Measurements from ENCODE around the gene TTYH2.
"Not testable (repeated sequence)": the region's sequence is repeated elsewhere in the genome, so short reads cannot be mapped to it uniquely, and the experiment has no call there.

DNA sequence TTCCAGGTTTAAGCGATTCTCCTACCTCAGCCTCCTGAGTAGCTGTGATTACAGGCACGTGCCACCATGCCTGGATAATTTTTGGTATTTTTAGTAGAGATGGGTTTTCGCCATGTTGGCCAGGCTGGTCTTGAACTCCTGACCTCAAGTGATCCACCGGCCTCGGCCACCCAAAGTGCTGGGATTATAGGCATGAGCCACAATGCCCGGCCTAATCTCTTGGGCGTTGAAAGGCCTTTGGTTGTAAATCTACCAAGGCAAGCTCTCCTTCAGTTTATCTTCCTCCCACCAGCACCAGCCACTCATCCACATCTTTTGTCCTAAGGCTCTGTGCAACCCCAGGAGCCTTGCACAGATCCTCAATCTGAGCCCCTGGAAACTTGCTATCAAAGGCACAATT is 66.2 kb downstream of the TTYH2 start:
- TF ChIP-seq, protein P1, sequence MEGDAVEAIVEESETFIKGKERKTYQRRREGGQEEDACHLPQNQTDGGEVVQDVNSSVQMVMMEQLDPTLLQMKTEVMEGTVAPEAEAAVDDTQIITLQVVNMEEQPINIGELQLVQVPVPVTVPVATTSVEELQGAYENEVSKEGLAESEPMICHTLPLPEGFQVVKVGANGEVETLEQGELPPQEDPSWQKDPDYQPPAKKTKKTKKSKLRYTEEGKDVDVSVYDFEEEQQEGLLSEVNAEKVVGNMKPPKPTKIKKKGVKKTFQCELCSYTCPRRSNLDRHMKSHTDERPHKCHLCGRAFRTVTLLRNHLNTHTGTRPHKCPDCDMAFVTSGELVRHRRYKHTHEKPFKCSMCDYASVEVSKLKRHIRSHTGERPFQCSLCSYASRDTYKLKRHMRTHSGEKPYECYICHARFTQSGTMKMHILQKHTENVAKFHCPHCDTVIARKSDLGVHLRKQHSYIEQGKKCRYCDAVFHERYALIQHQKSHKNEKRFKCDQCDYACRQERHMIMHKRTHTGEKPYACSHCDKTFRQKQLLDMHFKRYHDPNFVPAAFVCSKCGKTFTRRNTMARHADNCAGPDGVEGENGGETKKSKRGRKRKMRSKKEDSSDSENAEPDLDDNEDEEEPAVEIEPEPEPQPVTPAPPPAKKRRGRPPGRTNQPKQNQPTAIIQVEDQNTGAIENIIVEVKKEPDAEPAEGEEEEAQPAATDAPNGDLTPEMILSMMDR (IDR thresholded peaks at IDR 0.05; ENCODE audit: low read length), result not testable (repeated sequence)
- TF ChIP-seq EZH2 (IDR thresholded peaks at IDR 0.05; ENCODE audit: borderline replicate concordance, low read length), result not testable (repeated sequence)

All from OCI-LY1 (cell line).